Measurements from ENCODE around the gene ANKRD45.
"Not testable (repeated sequence)": the region's sequence is repeated elsewhere in the genome, so short reads cannot be mapped to it uniquely, and the experiment has no call there.

ANKRD45 gene

DNA sequence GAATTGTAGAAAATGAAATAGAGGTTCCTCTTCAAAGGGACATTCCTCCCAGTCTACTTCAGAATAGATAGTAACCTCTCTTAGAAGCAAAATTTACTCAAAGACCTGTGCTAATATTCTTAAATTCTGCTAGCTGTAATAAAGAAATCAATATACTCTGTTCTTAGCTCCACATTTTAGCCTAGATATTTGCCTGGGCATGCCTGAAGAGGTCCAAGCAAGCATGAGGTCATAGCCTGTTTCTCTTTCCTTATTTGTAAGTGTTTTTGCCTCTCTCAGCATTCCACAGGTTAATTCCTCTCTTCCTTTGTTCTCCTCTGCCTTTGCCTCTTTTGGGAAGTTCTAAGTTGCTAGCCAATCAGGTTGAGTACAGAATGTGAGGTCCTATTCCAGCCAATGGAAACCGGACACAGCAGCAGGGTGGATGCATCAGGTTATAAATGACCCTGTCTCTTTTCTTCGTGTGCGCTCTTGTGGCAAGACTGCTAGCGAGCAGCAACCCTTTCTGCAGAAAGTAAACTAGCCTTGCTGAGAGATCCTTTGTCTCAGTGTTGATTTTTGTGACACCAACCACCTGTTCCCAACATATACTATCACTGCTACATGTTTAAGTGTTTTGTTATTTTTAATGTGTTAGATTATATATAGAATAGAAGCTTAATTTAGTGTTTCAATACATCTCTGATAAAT, 27.1 kb downstream of the ANKRD45 start:
- DNase-seq = not testable (repeated sequence)

DNA sequence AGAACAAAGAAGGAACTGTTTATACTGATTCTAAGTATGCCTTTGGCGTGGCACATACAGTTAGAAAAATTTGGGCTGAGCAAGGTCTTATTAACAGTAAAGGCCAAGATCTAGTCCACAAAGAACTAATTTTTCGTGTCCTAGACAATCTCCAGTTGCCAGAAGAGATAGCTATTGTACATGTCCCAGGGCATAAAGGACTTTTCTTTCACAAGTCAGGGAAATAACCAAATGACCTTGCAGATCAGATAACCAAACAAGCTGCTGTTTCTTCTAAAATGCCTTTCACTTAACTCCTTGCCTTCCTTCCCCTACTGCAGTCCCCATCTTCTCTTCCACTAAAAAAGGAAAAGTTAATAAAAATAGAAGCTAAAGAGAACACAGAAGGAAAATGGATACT, 30.5 kb downstream of the ANKRD45 start:
- no peak for DNase-seq

DNA sequence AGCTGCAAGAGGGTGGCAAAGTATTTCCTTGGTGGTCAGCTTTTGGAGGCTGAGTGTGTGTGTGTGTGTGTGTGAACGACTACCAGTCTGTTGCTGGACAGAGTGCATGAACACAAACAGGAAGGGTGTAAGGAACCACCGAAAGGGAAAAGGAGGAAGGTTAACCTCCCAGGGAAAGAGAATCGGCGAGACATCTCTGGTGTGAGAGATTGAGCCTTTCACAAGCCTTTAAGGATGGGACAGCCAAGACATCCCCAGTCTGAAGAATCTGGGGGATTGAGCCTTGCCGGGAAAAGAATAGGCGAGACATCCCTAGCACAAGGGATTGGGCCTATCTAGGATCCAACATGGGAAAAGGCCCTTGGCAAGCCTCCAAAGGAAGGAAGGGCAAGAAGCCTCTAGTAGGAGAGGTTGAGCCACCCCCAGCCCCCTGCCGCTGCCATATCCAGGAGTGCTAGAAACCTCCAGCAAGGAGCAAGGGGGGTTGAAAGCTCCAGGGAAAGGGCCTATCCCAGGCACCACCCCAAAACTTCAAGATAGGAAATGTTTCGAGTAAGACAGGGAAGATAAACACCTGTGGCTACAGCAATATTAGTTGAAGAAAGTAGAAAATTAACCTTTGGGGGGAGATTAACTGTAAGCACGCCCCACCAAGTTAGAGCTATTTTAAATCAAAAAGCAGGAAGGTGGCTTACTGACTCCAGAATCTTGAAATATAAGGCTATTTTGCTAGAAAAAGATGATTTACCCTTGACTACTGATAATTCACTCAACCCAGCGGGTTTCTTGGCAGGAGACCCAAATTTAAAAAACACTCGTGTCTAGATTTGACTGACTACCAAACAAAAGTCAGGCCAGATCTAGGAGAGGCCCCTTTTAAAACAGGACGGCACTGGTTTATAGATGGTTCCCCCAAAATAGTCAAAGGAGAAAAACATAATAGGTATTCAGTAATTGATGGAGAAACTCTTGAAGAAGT, 31.3 kb downstream of the ANKRD45 start:
- no peak for DNase-seq

DNA sequence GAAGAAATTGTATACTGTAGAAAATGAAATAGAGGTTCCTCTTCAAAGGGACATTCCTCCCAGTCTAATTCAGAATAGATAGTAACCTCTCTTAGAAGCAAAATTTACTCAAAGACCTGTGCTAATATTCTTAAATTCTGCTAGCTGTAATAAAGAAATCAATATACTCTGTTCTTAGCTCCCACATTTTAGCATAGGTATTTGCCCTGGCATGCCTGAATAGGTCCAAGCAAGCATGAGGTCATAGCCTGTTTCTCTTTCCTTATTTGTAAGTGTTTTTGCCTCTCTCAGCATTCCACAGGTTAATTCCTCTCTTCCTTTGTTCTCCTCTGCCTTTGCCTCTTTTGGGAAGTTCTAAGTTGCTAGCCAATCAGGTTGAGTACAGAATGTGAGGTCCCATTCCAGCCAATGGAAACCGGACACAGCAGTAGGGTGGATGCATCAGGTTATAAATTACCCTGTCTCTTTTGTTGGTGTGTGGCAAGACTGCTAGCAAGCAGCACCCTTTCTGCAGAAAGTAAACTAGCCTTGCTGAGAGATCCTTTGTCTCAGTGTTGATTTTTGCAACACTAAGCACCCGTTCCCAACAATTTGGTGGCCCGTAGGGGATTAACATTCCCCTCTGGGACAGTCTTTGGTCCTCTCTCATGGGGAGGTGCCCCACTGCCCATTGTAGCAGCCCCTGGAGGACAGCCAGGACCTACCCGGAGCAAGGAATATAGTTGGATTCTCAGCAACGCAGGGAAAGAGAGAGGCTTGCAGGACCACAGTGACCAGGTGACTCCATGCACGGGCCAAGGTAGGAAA, 32.2 kb downstream of the ANKRD45 start:
- not testable (repeated sequence) for DNase-seq

DNA sequence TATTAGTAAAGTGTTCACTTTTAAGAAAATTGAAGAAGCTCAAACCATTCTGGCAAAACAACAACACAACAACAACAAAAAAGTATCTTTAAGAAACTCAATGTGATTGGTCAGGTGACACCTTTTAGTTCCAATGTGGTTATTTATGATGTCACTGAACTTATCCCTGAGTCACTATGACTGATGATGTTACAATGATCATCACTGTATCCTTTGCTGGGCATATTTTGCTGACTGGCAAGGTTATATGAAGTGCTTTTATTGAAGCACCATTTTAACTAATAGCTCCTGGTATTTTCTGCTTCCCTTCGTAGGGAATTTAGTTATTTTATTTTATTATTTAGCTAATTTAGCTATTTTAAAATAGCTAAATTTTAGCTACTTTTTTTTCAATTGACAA, 34.5 kb downstream of the ANKRD45 start, which contains the start of gene TEX50:
Gene TEX50 (plus strand): TSS at position 223 of the 400 bp plus-strand sequence. CDS start 184 bp downstream, outside the sequence.
- DNase-seq = no peak

DNA sequence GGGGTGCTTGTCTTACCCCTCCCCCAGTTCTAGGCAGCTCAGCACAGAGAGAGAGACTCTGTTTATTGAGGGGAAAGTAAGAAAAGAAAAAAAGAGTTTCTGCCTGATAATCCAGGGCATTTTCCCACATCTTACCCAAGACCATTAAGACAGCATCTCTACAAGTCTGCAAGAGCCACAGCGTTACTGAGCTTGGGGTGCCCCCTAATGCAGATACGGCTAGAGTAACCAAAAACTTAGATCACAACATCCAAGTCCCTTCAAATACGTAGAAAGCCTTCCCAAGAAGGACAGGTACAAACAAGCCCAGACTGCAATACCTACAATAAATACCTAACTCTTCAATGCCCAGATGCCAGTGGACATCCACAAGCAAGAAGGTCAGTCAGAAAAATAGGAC, 40.8 kb downstream of the ANKRD45 start:
- no peak for DNase-seq

DNA sequence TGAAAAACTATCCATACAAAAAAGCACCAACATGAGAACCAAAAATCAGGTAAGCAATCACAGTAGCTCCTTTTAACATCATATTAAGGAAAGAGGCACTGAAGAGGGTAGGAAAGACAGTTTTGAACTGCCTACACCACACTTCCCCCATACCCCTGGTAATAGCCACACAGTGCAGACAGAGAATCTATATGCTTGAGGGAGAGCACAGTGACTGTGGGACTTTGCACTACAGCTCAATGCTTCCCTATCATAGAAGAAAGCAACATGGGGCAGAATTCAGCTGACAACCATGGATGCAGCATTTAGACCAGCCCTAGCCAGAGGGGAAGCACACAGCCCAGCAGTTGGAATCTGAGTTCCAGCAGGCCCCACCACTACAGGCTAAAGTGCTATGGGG, 42.4 kb downstream of the ANKRD45 start:
- DNase-seq = no peak

DNA sequence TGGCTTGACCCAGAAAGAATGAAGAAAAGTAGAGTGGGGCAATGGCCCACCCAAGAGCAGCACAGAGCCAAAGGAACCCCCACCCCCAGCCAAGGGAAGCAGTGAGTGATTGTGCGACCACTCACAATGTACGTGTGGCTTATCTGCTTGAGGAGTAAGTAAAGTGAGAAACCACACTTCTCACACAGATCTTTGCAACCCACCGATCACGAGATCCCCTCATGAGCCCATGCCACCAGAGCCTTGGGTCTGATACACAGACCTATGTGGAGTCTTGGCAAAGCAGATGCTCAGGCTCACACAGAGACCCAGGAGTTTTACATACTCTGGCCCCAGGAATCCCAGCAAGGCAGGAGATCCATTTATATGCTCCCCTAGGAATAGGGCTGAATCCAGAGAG, 52.8 kb downstream of the ANKRD45 start:
- no peak for DNase-seq

DNA sequence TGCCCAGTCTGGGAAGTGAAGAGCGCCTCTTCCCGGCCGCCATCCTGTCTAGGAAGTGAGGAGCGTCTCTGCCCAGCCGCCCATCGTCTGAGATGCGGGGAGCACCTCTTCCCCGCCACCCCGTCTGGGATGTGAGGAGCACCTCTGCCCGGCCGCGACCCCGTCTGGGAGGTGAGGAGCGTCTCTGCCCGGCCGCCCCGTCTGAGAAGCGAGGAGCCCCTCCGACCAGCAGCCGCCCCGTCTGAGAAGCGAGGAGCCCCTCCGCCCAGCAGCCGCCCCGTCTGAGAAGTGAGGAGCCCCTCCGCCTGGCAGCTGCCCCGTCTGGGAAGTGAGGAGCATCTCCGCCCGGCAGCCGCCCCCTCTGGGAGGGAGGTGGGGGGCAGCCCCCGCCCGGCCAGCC, 56.6 kb downstream of the ANKRD45 start:
- DNase-seq = not testable (repeated sequence)

DNA sequence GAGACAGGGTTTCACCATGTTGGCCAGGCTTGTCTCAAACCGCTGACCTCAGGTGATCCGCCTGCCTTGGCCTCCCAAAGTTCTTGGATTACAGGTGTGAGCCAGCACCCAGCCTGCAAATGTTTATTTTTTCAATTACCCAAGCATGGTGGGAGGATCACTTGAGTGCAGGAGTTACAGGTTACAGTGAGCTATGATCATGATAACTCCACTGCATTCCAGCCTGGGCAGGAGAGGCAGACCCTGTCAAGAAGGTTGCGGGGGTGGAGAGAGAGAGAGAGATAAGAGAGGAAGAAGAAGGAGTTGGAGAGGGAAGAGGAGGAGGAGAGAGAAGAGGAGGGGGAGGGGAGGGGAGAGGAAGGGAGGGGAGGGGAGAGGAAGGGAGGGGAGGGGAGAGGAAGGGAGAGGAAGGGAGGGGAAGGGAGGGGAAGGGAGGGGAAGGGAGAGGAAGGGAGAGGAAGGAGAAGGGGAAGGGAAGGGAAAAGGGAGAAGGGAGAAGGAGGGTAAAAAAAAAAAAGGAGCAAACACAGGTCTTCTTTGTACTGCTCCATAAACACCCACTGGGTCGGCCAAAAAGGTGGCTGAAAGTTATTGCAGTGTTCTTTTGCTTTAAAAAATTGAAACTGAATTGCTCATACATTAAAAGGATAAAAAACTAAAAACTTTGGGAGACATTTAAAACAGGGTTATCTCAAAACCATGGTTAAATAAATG, 61.0 kb downstream of the ANKRD45 start:
- no peak for DNase-seq

DNA sequence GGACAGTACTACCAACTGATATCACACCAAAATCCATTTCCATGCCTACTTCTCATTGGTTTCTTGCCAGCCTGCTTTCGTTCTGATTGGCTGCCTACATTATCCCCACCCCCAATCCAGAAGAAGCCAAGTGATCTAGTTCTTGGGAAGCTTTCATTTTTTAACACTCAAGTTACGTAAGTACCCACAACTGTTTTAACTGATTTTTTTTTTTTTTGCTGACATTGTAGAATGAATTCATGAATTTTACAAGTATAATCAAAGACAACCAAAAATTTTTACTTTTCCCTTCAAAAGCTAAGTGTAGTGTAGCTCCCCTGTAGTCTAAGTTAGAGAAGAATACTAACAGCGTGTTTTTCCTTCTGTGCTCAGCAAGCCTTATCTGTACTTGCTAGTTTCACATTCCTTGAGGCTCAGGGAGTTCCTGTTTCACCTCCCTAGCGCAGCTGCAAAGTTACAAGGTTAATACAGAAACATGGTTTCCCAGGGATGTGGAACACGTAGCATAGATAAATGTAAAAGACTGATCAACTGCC, 66.5 kb downstream of the ANKRD45 start, which contains the start of gene SLC9C2:
Gene SLC9C2 (minus strand): TSS at position 17 of the 536 bp plus-strand sequence. CDS start 1,296 bp downstream, outside the sequence.
- DNase-seq = no peak

DNA sequence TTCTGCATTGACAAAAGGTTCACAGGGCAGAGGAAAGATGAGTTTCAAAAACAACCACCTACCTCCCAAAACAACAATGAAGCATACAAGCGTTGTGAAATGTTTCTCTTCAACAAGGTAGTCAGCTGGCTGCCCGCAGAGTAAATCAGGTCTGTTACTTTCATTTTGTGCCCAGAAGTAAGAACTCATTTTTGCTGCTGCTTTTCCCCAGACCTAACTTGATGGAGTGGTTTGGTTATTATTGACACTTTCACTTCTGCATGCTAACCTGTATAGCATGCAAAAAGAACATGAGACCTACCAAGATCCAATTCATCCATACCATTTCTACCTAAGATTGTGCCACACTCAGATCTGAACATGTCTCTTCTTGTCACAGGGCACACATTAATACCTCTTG, 68.1 kb downstream of the ANKRD45 start:
- no peak for DNase-seq

DNA sequence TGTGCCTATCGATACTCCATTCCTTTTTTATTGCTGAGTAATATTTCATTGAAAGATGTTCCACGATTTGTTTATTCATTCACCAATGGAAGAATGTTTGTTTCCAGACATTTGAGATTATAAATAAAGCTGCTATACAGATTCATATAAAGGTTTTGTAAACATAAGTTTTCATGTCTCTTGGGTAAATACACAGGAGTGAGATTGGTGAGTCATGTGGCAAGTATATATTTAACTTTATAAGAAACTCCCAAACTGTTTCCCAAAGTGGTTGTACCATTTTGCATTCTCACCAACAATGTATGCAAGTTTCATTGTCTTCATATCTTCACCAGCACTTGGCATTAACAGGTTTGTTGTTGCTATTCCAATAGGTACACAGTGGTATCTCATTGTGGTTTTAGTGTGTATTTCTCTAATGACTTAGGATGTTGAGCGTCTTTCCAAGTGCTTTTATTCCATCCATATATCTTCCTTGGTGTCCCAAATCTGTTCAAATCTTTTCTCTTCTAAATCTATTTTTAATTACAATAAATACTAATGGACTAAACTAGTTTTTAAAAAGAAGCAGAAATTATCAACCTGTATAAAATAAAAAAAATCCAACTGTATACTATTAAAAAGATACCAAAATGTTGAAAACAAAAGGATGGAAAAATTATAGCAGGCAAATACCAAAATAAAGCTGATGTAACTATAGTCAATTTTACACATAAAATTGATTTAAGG, 73.4 kb downstream of the ANKRD45 start:
- no peak for DNase-seq

DNA sequence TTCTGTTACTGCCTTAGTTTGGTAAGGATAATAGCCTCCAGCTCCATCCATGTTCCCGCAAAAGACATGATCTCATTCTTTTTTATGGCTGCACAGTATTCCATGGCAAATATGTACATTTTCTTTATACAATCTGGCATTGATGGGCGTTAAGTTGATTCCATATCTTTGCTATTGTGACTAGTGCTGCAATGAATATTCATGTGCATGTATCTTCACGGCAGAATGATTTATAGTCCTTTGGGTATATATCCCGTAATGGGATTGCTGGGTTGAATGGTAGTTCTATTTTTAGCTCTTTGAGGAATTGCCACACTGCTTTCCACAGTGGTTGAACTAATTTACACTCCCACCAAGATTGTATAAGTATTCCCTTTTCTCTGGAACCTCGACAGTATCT, 78.5 kb downstream of the ANKRD45 start:
- not testable (repeated sequence) for DNase-seq

DNA sequence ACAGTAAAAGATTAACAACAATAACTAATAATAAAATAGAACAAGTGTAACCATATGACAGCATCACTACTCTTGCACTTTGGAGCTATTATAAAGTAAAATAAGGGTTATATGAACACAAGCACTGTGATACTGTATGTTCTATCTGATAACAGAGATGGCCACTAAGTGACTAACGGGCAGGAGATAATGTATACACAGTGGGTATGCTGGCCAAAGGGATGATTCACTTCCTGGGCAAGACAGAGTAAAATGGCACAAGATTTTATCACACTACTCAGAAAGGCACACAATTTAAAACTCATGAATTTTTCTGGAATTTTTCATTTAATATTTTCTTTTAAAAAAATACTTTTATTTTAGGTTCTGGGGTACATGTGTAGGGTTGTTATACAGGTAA, 79.1 kb downstream of the ANKRD45 start:
- no peak for DNase-seq

DNA sequence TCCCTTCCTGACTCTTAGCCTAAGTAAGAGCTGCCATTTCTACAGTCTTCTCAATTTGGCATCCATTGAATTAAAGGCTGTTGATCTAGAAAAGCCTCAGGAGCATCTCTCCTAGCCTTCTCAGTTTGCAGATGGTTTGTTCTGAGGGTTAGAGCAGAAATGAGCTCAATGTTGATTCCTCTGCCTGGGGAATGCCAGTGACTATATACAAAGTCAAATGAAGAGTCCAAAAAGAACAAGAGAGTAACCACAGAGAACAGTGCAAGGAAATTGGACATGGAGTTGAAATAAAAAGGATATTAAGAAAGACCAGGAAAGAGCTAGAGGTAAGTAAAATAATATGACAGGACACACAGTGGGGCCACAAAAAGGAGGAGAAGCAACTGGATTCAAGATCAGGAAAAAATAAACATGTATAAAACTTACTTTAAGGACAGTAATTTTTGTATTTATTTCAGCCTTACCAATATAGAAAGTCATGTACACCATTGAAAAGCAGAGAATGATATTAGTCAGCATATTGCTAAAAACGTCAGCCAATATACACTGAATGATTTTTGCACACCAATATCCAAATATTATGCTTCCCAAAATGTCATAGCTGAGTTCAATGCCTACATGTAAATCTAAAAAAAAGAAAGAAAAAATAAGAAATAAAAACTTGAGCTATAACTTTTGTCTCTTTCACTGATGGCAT, 88.1 kb downstream of the ANKRD45 start:
- no peak for DNase-seq

DNA sequence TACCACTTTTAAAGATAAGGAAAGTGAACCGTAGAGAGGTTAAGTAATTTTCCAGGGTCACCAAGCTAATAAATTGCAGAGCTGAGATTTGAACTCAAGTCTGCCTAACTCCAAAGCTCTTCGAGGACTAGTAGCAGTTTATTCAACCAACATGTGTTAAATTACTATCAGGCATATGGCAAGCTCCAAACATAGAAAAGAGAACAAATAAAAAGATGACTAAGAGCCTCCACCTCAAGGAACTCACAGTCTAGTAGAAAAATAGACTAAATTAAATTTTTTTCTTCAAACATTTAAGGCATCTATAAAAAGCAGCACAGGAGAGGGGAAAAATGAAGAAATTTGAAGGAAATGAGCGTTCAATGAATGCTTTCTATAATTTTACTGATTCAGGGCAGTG, 89.0 kb downstream of the ANKRD45 start:
- no peak for DNase-seq

DNA sequence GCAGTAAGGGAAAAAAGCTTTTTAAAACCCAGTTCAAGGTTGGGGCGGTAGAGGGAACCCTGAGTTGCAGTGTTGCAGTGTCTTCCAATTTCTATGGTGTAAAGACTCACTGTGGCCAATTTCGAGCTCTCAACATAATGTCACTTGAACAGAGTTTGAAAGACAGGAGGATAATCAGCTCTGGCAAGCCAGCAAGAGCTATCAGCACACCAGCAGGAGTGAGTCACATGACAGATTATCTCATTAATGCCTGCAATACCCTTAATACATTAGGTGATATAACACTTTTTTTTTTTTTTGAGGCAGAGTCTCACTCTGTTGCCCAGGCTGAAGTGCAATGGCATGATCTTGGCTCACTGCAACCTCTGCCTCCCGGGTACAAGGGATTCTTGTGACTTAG, 89.6 kb downstream of the ANKRD45 start:
- DNase-seq = no peak

DNA sequence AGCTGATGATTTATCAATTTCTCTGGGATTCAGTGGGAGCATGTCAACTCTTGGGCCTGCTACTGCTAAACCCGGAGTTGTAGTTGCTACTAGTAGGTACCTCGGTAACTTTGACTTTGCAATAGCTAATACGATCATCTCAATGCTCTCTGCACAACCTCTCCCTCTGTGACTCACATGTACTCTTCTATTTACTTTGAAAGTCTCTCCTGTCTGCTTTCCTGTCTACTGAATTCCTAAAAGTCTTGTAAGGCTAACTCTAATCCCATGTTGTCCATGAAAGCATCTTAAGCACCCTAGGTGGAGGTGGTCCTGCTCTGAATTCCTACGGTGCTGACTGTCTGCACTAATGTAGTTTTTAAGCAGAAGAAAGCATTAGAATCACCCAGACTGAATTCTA, 96.1 kb downstream of the ANKRD45 start:
- no peak for DNase-seq

DNA sequence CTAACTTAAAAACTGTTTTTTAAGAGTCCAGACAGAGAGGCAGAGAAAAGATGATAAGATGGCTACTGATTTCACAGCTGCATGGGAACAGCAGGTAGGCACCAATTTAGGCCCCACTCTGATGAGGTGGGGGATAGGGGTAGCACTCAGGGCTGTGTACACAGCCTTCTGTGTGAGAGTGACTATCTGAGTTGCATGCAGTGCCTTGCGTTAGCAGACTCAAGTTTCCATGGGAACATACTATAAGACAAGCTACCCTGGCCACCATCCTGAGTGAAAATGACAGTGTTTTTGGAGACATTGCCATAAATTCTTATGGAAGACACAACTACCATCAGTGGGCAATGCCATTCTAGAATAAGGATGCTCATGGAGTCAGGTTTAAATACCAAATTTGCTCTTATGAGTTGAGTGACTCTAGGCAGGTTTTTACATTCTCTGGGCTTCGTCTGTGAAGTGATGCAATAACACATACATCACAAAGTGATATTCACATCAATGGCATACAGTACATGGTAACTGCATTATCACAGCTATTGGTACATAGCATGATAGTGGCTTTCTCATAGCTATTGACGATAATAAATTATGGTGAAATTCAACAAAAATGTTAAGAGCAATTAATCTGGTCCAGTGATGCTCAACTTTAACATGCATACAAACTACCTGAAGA, 97.3 kb downstream of the ANKRD45 start:
- no peak for DNase-seq
